Measurements from ENCODE around the gene PACC1.
"Not testable (repeated sequence)": the region's sequence is repeated elsewhere in the genome, so short reads cannot be mapped to it uniquely, and the experiment has no call there.

- TF ChIP-seq EZH2 (IDR thresholded peaks at IDR 0.05); POLR2A (IDR thresholded peaks at IDR 0.05; ENCODE audit: borderline replicate concordance, extremely low read depth, insufficient read depth, insufficient read length); SP1 (IDR thresholded peaks at IDR 0.05; ENCODE audit: low read depth); CTCF (IDR thresholded peaks at IDR 0.05 in 2 of 3, conservative IDR thresholded peaks at IDR 0.05 in 1 of 3; ENCODE audit: borderline replicate concordance in 1 of 3, insufficient read depth in 1 of 3, low read depth in 2 of 3, low read length in 2 of 3); EZH2phosphoT487 (IDR thresholded peaks at IDR 0.05; ENCODE audit: borderline replicate concordance); ZNF274 (IDR thresholded peaks at IDR 0.05; ENCODE audit: low read depth, low read length); YY1 (IDR thresholded peaks at IDR 0.05; ENCODE audit: extremely low read depth, insufficient replicate concordance, low read depth, low read length); FOSL1 (IDR thresholded peaks at IDR 0.05; ENCODE audit: low read depth); CEBPB (IDR thresholded peaks at IDR 0.05; ENCODE audit: low read depth); ZBTB33 (IDR thresholded peaks at IDR 0.05; ENCODE audit: extremely low read depth, insufficient replicate concordance, low read length); JUND (IDR thresholded peaks at IDR 0.05); RAD21 (IDR thresholded peaks at IDR 0.05; ENCODE audit: low read depth); SRF (IDR thresholded peaks at IDR 0.05; ENCODE audit: low read depth): not testable (repeated sequence)
Measured at GRCh38 chr1:212321031-212321430, 93.7 kb downstream of the PACC1 start.

Data from HCT116 (cell line).